GM12892 (cell line): ENCODE measurements around the gene RSAD1. TPM values are rescaled to one million over a fixed set of nuclear protein-coding genes. Genes with fewer than 3 reads are reported as not detected.
A peak's percentile ranks its signal among the peaks of the same experiment; 100 is the strongest.

Experiments used
- DNase-seq: peaks from one replicate; pipeline ENCODE4 v3.0.0; 2011; ENCODE audit not compliant: insufficient read length
- FAIRE-seq: peaks from 2 replicates; lab custom pipeline; 2011; peaks lifted over from hg19 to GRCh38; lab: Jason Lieb, UNC
- POLR2A ChIP-seq: IDR thresholded peaks from 2 replicates; pipeline ENCODE4 v1.6.1; 2011; ENCODE audit warnings: low read depth, low read length, control low read depth
- POLR2AphosphoS5 ChIP-seq: IDR thresholded peaks from 2 replicates; pipeline ENCODE4 v1.6.1; 2011; ENCODE audit warnings: low read depth, low read length, control low read depth
- TAF1 ChIP-seq: IDR thresholded peaks from 2 replicates; pipeline ENCODE4 v1.6.1; 2011; ENCODE audit warnings: low read depth, mild to moderate bottlenecking, control low read depth, low read length, borderline replicate concordance
- polyA plus RNA-seq: library from polyadenylated mRNA; unstranded; fragments of >200 nt; gene quantifications from one replicate; pipeline ENCODE4 v1.2.1, GENCODE V29; 2012; ENCODE audit warnings: missing spikeins, inconsistent platforms; ENCODE audit not compliant: missing spikeins

Gene RSAD1
- polyA plus RNA-seq: 14.7 TPM

DNA sequence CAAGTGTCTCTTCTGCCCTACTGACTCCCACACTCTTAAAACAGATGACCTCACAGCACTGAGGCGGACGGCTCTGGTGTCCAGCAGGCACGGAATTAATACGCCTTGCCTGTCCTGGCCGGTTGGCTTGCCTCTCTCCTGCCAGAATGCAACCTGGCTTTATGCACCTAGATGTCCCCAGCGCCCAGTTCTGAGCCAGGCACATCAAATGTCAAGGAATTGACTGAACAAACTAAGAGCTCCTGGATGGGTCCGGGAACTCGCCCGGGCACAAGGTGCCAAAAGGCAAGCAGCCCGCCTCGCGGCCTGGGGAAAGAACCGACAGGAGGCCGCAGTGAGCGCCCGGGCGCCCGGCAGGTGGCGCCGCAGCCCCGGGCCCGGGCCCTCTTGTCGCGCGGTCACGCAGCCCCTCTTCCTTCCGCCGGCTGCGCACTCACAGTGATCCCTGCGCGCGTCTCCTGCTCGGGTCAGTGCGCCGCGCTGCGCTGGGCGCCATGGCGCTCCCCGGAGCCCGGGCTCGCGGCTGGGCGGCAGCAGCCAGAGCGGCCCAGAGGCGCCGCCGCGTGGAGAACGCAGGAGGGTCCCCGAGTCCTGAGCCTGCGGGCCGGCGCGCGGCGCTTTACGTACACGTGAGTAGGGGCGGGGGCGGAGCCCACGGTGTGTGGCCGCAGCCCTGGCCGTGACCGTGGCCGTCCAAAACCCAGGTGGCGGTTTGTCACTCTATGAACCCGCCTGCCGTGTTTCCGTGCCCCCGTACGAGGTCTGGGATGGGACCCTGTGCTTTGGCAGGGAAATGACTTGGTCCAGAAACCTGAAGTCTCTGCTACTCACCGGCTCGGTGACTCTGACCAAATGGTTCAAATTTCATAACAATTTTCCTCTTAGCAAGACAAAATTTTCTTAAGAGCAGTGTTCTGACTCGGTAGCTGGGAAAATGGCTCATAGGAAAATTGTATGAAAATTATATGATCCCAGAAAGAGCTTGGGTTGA lies at the start of gene RSAD1:
RSAD1 (plus strand) TSS at position 470 of the 991 bp plus-strand sequence; CDS start at position 495, 25 bp downstream.
- peak; percentile 84 for DNase-seq
- FAIRE-seq: peak; percentile 87
- TF ChIP-seq TAF1 (peak; percentile 80), POLR2A (peak; percentile 92), POLR2AphosphoS5 (peak; percentile 79)

DNA sequence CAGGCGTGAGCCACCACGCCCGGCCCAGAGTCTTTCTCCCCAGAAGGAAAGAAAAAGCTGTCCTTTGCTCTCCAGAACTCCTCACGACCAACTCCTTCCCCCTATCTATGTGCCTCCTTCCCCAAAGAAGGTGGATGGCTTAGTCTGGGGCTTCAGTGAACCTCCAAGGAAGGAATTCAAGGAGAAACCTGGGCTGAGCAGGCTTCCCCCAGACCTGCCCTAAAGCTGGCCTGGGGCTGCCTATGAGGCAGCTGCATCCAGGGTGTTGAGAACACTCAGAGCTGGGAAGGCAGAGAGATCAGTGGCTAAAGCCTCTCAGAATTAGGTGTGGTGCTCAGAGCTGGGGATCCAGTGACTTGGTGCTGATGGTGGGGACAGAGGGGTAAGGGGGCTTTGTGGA lies 48.9 kb upstream of the RSAD1 start:
- TF ChIP-seq POLR2AphosphoS5: no peak
- TF ChIP-seq POLR2A: no peak
- no peak for TF ChIP-seq TAF1
- no peak for DNase-seq
- FAIRE-seq: no peak

DNA sequence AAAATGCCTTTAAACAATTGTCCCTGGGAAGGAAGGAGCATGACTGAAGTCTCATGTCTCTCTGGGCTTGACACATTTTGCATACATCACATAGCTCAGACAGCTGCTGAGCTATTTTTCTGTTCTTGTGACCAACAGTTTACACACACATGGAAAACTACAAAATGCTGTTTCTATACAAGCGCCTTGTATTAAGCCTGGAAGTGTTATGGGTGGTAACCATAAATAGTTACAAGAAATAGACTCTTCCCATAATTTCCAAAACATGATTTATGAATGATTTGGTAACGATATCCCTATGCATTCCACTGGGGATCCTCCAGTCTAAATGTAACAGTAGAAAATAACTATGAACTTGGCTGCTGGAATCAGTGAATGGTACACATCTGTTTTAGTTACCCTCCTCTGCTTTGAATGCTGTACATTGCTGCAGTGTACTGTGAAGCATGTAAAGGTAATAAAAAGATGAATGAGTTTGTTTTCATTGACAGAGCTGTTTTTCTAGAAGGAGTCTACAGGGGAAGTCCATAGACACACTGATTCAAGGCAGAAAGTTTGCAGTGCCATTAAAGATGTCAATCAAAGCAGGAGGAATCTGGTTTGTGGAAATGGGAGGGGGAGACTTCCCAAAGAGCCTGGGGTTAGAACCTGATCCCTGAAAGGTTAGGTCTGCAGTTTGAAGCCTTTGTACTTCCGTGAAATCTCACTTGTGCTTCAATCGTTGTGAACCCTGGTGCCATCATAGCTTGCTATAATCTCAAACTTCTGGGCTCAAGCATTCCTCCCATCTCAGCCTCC lies 47.6 kb upstream of the RSAD1 start:
- FAIRE-seq: no peak

DNA sequence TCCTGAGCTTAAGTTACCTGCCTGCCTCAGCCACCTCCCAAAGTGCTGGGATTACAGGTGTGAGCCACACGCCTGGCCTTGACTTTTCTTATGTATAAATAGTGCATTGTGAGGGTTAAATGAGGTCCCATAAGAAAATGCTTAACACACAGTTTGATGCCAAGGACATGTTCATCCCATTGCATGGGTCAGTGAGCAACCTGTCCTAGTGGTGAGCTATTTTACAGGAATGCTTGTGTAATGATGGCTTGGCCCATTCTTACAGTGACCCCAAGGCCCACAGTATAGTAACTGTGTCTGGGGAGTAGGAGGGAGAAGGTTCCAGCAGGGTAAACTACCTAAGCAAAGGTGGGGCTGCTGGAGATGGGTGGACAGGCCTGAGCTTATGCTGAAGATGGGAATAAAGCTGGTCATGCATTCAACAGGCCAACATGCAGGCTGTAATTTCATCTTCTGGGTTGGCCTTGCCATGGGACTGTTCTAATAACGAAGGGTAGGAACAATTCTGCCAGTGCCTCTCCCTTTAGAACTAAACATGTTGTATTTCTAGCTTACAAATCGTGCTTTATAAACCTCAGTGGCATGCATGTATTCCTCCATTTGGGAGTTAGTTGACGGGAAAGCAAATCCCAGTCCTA lies 46.4 kb upstream of the RSAD1 start:
- DNase-seq: no peak
- no peak for TF ChIP-seq POLR2AphosphoS5
- no peak for TF ChIP-seq TAF1
- no peak for FAIRE-seq

More for the DNA sequence above, 47.6 kb upstream of the RSAD1 start:
- TF ChIP-seq POLR2AphosphoS5: no peak
- no peak for TF ChIP-seq POLR2A
- no peak for TF ChIP-seq TAF1
- DNase-seq: no peak

DNA sequence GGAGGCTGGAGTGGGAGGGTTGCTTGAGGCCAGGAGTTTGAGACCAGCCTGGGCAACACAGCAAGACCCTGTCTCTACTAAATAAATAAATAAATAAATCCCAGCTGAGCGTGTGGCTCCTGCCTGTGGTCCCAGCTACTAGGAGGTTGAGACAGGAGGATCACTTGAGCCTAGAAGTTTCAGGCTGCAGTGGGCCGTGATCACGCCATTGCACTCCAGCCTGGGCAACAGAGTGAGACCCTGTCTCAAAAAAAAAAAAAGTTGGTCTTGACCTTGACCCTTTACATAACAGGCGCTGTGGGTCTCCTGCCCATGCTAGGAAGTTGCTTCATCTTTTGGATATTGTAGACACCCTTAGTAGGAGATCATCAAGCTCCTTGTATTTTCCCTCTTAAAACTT lies 41.3 kb upstream of the RSAD1 start:
- TF ChIP-seq POLR2A: no peak
- TF ChIP-seq TAF1: no peak
- TF ChIP-seq POLR2AphosphoS5: no peak
- no peak for FAIRE-seq

DNA sequence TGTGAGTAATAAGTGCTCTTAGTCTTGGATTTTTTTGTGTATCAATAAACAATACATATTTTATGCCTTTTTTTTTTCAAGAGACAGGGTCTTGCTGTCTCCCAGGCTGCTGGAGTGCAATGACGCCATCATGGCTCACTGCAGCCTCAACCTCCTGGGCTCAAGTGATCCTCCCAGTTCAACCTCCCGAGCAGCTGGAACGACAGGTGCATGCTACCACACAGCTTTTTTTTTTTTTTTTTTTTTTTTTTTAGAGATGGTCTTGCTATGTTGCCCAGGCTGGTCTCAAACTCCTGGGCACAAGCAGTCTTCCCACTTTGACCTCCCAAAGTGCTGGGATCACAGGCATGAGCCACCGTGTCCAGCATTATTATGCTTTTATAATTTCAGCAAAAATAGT lies 39.7 kb upstream of the RSAD1 start:
- FAIRE-seq: no peak
- TF ChIP-seq POLR2AphosphoS5 (no peak), POLR2A (no peak), TAF1 (no peak)
- DNase-seq: no peak

More for the DNA sequence above, 41.3 kb upstream of the RSAD1 start:
- no peak for DNase-seq

DNA sequence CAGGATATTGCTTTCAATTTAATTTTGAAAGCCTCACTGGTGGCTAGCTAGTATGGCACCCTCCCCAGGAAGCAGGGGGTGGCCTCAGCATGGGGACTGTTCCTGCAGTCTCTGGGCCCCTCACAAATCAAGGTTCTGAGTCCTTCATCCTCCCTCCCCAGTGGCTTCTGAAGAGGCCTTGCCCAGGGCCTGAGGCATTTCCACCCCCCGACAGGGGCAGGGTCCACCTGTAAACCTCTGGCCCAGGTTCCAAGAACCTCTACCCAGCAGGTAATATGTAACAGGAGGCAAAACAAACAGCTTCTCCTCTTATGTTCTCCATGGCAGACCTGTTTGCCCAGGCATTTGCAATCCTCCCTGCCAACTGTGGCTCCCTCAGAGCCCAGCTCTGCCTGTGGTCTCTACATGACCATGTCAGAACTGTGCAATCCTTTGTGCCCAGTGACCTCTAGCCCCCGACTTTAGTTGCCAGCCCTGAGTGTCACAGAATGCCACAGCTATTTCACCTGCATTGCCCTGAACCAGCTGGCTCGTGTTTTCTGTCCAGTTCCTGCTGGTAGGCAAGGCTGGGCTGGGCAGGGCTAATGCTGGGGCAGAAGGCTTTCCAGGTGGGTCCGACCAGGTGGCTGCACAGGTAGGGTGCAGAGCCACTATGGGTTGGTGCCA lies 38.4 kb upstream of the RSAD1 start:
- TF ChIP-seq POLR2AphosphoS5: no peak
- TF ChIP-seq POLR2A: no peak
- no peak for TF ChIP-seq TAF1
- FAIRE-seq (no peak), DNase-seq (no peak)

DNA sequence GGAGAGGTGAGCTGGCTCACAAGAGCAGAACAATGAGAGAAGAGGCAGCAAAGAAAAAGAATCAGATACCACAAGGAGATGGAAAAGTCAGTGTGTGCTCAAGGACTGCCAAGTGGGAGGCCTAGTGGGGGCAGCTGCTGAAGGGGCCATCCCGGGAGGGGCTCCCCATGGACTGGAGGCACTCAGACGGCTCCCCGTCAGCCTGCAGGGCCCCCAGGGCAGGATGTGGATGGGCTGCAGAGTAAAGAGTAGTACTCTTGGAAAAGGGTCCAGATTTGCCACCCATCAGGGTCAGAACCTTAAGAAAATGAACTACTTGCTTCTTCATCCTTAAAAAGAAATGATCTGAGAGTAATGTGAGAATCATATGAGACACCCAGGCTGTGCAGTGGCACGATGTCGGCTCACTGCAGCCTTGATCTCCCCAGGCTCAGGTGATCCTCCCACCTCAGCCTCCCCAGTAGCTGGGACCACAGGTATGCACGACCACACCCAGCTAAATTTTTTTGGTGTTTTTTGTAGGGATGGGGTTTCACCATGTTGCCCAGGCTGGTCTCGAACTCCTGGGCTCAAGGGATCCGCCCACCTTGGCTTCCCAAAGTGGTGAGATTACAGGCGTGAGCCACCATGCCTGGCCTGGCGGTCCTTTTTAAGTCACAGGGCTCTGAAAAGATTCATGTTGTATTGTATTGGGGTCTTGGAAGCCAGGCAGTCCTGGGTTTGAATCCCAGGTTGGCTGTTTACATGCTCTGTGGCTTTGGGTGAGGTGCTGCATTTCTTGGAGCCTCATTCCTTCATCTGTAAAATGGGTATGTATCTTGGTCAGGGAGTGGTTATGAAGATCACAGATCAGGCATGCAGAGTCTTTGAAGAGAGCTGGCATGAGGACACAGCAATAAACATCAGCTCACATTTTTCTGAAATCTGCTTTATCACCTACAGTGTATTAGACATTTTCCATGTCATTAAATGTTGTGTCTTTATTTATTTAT lies 37.5 kb upstream of the RSAD1 start:
- FAIRE-seq: no peak
- DNase-seq: no peak
- TF ChIP-seq POLR2A: no peak
- no peak for TF ChIP-seq POLR2AphosphoS5
- TF ChIP-seq TAF1: no peak

DNA sequence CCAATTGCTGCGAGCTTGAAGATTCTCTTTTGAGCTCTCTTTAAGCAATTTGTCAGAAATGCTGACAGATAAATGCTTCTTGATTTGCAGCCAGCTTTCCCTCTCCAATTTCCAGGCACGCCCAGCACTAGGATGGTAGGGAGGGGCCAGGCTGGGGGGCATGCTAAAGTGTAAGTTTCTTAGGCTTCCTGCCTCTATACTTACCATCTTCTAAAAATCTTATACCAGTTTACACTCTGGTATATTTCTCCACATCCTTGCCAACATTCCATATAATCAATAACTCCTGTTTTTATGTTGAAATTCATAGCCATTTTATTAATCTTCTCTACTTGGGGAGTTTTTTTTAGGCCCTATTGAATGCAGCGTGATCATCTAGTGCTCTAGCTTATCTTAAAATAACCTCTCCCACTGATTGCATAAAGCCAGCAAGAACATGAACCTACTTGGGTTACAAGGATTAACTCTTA lies 35.1 kb upstream of the RSAD1 start:
- DNase-seq: no peak
- TF ChIP-seq POLR2AphosphoS5 (no peak), TAF1 (no peak), POLR2A (no peak)
- no peak for FAIRE-seq
